Ramos (cell line): ENCODE data around the gene GFRA1.
"Not testable (repeated sequence)": the region's sequence is repeated elsewhere in the genome, so short reads cannot be mapped to it uniquely, and the experiment has no call there.

ENCODE experiments used
- in situ Hi-C: fragments of 300-500 bp; cut with MboI; formaldehyde crosslinking; loops from one replicate; pipeline ENCODE4 v1.14.3; 2022; ENCODE audit warnings: low sequenced_read_pairs; ENCODE audit not compliant: unreplicated experiment

GFRA1 gene

DNA sequence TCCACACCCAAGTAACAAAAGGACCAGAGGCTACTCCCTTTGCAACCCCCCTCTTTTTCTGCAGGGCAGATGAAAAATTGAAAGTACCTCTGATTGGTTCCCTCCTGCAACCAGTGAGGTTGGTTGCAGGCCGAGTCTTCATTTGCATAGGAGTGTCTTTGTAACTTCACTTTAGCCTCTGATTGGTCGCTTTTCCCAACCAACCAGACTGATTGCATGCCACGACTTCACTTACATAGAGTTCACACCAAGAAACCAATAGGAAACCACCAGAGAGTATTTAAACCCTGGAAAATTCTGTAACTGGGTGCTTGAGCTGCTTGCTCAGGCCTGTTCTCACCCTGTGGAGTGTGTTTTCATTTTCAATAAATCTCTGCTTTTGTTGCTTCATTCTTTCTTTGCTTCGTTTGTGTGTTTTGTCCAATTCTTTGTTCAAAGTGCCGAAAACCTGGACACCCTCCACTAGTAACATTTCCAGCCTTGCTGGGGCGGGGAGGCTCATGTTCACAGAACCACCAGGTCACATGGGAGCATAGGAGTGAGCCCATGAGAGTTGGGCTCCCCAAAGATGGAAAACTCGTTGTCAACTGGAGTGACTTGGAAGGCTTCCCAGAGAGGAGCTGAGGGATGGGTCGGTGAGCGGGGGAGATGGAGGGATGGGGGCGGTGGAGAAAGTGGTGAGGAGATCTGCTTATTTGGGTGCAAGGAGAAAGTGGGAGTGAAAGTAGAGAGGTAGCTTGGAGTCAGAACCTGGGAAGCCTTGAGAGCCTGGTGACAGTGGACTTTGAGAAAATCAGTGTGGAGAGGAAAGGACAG lies 223.6 kb downstream of the GFRA1 start:
- in situ Hi-C loops: no loop called here

- in situ Hi-C loops: no loop called here
Observed at GRCh38 chr10:116045366-116046356, 227.3 kb downstream of the GFRA1 start.

DNA sequence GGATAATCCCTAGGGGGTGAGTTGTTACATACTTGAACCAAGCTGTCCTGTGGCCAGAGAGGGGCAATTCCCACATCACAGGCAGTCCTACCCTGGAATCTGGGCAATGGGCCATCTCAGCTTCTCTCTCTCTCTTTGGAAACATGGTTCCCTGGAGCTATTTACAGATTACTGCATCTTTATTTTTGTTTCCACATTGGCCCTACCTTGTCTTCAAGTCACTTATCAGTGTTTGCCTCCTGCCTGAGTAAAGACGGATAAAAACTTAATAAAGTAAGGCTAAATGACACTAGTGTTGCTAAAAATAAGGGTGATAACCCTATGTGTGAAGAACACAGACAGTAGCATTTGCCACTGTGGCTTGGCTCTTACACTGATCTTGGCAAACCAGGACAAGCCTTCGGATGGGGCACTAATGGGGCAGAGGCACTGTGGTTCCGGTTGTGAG lies 228.2 kb downstream of the GFRA1 start:
- in situ Hi-C loops: no loop called here

GRCh38 chr10:116043861-116044260 lies 229.1 kb downstream of the GFRA1 start:
- in situ Hi-C loops: no loop called here

- in situ Hi-C loops: no loop called here
Observed at GRCh38 chr10:116043304-116043703, 229.7 kb downstream of the GFRA1 start.

- in situ Hi-C loops: no loop called here
Observed at GRCh38 chr10:116041948-116042347, 231.1 kb downstream of the GFRA1 start.

DNA sequence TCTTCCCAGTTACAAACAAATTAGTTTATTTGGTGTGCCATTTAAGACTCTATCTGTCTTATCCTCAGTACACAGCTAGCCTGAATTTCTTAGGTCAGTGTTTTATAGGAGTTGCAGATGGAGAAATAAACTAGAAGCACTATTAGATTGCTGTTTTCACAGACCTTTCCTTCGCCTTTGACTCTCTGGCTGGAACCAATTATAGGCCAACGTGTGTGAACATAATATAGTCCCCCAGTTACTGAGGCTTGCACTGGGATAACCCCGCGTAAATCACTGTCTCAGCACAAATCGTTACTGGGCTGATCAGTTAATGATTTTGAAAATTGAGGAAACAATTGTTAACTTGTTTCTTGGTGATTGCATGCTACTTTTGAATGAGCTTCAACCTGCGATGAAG lies 233.4 kb downstream of the GFRA1 start:
- in situ Hi-C loops: no loop called here

- in situ Hi-C loops: no loop called here
Observed at GRCh38 chr10:116038259-116038658, 234.7 kb downstream of the GFRA1 start.

DNA sequence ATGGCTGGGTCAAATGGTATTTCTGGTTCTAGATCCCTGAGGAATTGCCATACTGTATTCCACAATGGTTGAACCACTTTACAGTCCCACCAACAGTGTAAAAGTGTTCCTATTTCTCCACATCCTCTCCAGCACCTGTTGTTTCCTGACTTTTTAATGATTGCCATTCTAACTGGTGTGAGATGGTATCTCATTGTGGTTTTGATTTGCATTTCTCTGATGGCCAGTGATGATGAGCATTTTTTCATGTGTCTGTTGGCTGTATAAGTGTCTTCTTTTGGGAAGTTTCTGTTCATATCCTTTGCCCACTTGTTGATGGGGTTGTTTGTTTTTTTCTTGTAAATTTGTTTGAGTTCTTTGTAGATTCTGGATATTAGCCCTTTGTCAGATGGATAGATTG lies 237.6 kb downstream of the GFRA1 start:
- in situ Hi-C loops: not testable (repeated sequence)

- in situ Hi-C loops: no loop called here
Observed at GRCh38 chr10:116030576-116030975, 242.4 kb downstream of the GFRA1 start.

GRCh38 chr10:116029826-116030225 lies 243.2 kb downstream of the GFRA1 start:
- in situ Hi-C loops: no loop called here

GRCh38 chr10:116027355-116027754 lies 245.7 kb downstream of the GFRA1 start:
- in situ Hi-C loops: no loop called here

DNA sequence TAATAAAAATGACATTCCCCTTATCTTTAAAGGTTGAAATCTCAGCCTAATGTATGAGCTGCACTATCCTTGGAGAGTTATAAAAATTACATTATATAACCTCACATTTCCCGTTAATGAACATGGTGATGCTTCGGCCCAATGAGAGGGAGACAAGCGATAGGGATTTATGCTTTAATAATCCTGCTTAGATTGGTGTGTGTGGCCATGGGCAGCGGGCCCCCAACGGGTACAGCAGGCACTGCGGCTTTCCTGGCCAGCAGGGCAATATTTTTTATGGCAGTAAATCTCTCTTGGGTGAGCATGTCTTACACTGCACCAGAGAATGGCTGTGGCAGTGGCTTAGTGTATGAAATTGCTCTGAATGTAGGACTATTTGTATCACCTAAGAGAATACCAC lies 246.3 kb downstream of the GFRA1 start:
- in situ Hi-C loops: no loop called here

- in situ Hi-C loops: no loop called here
Observed at GRCh38 chr10:116026315-116026714, 246.7 kb downstream of the GFRA1 start.

DNA sequence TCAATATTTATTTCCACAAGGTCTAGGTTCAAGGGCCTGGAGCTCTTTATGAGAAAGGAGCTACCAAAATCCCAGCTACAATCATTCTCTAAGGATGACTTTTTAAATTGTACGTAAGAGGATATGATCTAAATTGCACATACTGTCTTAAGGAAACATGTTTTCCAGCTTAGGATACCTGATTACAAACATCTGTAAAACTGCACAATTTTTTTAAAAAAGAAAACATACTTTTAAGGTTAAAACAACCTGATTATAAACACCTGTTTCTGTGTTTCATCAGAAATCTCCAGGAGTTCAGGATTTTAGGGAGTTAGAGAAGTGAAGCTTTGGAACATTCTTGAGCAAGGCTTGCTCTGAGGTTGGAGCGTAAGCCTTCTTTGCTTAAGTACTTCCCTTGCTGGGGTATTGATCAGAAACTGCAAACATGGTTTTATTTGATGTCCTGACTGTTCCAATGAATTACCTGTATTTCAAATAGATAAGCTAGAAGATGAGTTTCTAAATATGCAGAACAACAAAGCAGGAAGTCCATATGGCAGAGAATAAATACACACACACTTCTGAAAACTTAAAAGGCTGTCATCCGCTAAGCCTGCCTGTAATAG lies 248.6 kb downstream of the GFRA1 start:
- in situ Hi-C loops: no loop called here

GRCh38 chr10:116017405-116017804 lies 255.6 kb downstream of the GFRA1 start:
- in situ Hi-C loops: no loop called here

DNA sequence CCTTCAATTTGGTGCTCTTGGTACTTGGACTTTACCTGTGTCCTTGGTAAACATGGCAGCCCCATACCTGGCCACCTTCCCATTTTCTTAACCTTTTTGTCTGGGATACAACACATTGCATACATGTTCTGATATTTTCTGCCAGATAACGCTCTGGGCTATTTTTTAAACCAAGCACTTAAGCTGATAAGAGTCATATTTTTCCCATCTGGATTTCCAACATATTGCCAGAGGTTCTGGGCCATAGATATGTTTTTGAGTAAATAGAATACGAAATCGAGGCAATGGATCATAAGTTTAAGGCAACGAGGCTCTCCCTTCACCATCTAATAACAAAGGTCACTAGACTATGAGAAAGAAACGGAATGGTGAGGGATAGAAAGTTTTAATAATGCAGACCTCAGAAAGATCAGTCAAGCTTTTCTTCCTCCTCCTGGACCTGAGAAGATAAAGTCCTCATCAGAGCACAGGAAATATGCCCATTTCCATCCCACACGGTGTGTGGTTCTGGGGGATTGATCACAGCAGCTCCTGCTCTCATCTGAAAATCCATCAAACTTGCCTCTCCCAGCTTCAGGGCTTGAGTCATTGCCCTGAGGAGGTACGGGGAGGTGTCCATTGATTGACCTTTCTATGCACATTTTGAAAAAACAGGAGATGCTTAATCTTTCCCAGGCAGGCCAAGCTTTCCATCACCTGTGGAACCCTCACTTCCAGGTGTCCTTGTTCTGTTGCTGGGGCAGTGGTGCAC lies 257.2 kb downstream of the GFRA1 start:
- in situ Hi-C loops: no loop called here

- in situ Hi-C loops: no loop called here
Observed at GRCh38 chr10:116014871-116015582, 258.0 kb downstream of the GFRA1 start.

- in situ Hi-C loops: no loop called here
Observed at GRCh38 chr10:116014326-116014725, 258.7 kb downstream of the GFRA1 start.
